NCI-H82 (cell line): ENCODE data around the gene SYNPR.

ENCODE experiments used
- DNase-seq: peaks from one replicate; lab custom pipeline; 2025; lab: John Stamatoyannopoulos, UW

The SYNPR gene

GRCh38 chr3:63473641-63474166 lies 195.6 kb downstream of the SYNPR start:
- DNase-seq: no peak

- DNase-seq: no peak
These were observed 196.9 kb downstream of the SYNPR start for GRCh38 chr3:63474828-63475518.

DNA sequence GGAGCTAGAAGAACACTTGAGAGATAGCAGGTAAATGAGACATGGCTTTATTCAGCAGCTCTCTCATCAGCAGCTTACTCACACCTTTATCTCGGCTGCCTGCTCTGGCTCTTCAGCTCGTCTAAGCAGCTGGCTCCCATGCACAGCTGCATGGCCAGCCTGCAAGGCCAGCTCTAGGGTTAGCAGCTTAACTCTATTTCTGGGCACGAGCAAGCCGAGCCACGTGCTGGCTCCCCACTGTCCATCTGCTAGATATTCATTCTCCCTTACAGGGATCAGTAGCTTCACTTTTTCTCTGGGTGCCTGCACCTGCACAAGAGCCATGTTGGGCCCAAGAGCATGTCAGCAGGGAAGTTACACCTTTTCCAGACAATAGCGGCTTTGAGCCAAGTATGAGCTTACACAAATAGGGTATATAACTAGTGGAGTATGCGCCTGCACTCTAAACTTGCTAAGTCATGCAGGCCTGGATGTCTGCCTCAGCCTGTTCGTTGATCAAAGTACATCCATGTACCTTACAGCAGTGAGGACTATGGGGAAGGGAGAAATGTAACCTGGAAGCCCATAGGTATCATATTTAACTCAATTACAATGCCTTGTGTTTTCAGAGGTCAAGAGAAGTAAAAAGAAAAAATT lies 199.5 kb downstream of the SYNPR start:
- DNase-seq: peak; percentile 4

- peak; percentile 31 for DNase-seq
These were observed 201.0 kb downstream of the SYNPR start for GRCh38 chr3:63478990-63479660.

GRCh38 chr3:63479661-63480035 lies 201.5 kb downstream of the SYNPR start:
- no peak for DNase-seq

GRCh38 chr3:63481627-63482026 lies 203.5 kb downstream of the SYNPR start:
- DNase-seq: no peak

DNA sequence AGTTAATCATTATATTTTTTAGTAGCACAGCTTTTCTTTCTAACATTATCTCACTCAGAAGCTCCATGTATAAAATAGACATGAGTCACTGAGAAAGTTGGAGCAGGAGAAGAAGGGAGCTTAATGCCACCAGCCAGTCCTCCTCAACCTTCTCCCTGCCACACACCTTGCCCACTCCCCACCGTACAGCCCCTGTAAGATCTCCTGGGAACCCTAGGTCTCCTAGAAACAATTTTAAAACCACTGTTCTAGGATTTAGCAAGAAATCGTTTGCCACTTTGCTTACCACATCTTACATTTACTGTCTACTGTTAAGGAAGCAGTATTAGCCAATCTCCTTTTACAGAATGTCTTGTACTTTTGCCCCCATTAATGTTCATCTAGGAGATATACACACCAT lies 204.2 kb downstream of the SYNPR start:
- DNase-seq: no peak

GRCh38 chr3:63492464-63492863 lies 214.4 kb downstream of the SYNPR start:
- no peak for DNase-seq

- no peak for DNase-seq
These were observed 215.0 kb downstream of the SYNPR start for GRCh38 chr3:63493101-63493500.

- no peak for DNase-seq
These were observed 216.5 kb downstream of the SYNPR start for GRCh38 chr3:63494646-63495045.

- no peak for DNase-seq
These were observed 219.5 kb downstream of the SYNPR start for GRCh38 chr3:63497641-63498040.

DNA sequence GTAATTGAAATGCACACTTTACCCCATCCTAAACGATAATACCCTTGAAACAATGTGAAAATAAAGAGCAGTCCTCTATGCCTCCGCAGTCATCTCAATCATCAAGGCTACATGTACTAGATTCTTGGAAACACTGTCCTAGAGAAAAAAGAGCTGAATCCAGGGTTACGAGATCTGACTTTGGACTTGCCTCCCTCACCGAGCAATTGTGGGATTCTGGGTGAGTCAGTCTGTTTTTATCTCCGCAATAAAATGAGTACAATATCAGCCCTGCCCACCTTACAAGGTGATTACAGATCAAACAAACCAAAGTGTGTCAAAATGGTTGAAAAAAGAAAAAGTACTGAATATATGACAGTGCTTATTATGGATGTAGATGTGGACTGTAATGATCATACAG lies 222.1 kb downstream of the SYNPR start:
- DNase-seq: no peak

- DNase-seq: no peak
These were observed 230.2 kb downstream of the SYNPR start for GRCh38 chr3:63508305-63508704.

GRCh38 chr3:63508771-63509170 lies 230.7 kb downstream of the SYNPR start:
- DNase-seq: no peak

DNA sequence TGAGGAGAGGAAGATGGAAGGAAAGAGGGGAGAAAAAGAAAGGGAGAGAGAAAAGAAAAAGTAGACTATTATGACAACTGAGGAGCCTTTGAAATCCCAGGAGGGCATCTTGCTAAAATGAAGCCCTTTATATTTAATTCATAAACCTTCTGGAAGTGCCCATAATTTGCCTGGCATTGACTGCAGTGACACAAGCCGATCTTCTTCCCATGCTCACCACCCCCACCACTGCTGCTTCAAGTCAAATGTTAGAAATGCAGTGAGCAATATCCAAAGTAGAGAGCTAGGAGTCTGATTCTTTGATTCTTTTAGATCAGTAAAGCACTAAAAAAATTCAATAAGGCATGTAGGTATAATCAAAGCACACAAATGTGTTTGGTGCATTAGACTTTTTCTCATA lies 235.7 kb downstream of the SYNPR start:
- DNase-seq: no peak

- no peak for DNase-seq
These were observed 236.6 kb downstream of the SYNPR start for GRCh38 chr3:63514678-63515077.

GRCh38 chr3:63519426-63519825 lies 241.3 kb downstream of the SYNPR start:
- DNase-seq: peak; percentile 2

DNA sequence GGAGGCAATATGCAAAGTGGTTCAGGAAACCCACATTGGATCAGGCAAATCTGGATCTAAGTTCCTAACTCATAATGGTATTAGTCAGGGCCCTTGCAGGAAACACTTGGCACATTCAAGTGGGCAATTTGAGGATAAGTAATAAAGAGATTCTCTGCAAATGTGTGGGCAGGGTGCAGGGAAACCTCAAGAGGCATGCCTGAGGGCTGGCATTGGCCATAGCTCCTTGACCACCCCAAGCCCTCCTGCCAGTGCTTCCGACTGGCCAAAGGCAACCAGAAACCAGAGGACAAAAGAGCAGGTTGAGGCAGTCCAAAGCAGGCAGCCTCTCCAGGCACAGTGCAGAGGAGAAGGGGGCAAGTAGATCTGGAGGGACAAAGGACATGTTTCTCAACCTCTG lies 243.5 kb downstream of the SYNPR start:
- DNase-seq: no peak

DNA sequence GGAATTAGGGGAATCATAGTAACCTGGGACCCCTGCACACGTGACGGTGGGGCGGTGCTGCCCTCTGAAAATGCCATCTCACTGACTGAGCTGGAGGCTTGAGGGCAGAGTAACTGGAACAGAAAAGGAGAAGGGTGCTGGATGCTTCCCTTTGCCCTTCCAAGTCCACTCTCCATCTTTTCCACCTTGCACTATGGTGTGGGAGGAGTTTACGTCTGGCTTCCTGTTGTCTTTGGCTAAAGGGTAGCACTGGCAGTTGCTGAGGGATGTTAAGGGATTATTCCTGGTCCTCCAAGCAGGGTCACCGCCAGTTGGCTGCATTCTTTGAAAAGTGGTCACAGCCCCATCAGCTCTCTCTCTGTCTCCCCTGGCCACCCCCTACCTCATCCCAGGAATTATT lies 245.0 kb downstream of the SYNPR start:
- DNase-seq: peak; percentile 39

DNA sequence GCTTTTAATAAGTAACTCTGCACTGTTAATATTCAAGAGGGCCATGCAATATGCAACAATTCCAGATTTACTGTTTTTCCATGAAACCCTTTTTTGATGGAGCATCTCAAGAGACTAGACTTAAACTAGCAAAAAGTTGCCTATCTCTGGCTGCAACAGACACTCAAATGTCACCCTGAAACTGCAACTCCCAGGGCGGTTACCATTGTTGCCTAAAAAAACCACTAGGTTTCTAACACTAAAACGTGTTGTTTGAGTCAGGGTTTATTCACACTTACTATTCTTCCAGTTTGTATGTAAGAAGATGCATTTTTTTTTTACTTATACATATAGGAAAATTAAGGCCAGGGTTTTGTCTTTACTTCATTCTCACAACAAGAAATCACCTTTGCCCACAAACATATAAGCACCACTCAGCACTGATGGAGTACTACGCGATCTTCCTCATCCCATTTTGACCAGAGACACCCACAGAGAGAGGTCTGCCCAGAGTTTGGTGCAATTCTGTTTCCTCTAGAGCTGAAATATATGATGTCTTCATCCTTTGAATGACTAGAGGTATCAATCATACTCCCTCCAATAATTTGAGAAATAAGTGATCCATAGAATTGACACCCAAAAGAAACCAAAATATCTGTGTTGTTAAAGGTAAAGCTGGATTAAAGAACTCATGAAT lies 250.4 kb downstream of the SYNPR start:
- DNase-seq: no peak

- DNase-seq: peak; percentile 93
These were observed 254.4 kb downstream of the SYNPR start for GRCh38 chr3:63532521-63532920.

DNA sequence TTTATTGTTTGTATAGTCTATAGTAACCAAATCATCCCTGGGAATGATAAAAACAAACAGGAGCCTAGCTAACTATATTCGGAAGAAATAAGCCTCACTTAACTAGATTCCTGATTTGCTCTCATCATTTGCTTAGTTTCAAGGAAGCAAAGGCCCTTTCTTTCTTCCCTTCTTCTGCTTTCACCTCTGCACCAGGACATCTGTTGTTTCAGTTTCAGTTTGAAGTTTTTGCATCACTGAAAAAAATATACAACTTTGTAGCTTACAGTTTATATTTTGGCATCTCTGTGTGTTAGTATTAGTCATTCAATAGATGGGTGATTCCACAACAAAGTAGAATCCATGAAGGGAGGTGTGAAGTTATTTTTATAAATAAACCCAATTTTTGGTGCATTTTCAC lies 260.8 kb downstream of the SYNPR start:
- DNase-seq: no peak

DNA sequence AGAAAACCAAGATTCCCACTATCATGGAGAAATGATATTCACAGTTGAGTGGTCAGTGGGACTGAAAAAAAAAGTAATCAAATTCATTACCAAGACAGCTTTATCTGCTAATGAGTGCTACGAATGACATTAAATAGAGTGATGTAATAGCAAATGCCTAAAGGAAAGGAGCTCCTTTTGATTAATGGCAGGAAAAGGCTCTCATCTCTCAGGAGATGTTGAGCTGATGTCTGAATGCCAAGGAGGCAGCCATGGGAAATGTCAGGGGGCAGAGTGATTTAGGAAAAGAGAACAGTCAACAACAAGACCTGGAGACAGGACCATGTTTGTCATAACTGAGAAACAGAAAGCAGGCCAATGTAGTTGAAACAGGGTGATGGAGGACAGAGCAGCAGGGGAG lies 277.7 kb downstream of the SYNPR start:
- DNase-seq: no peak
